HG03039 (cell line): ENCODE results near the gene SGMS2.

ENCODE experiments used
- ATAC-seq: cut with Tn5 transposase; IDR thresholded peaks from one replicate; pipeline ENCODE4 v1.9.1; 2021; ENCODE audit warnings: mild to moderate bottlenecking, moderate library complexity; ENCODE audit not compliant: unreplicated experiment

Gene SGMS2

DNA sequence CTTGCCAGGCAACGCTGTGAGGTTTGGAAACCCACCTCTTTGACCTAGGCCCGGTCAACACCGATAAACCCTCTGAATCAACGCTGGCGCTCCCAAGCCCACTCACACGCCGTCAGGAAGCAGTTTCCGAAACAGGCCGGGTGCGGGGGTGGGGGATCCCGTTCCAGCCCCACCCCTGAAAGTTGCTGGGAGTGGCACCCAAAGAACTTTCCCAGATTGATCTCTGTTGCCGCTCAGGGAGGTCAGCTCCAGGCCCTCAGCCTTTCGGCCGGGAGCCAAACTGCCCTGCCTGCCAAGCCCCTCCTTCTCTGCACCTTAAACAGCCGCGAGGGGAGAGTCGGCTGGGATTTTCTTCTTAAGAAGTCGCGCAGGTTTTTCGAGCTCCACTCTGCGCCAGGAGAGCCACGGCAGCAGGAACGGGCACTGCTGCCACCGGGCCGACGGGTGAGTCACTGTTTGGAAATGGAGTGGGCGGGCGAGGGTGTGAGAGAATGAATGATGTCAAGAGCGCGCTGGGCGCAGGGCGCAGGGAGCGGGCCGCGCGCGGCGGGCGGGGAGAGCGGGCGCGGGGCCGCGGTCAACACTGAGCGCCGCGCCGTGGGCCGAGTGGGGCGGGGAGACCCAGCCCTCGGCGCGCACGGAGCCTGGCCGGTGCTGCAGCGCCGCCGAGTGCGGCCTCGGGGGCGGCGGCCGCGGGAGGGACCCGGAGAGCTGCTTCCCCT lies at the start of gene SGMS2:
SGMS2 (plus strand) TSS at position 583 of the 722 bp plus-strand sequence. CDS start 70,622 bp downstream, outside the sequence.
- peak; percentile 57 for ATAC-seq

DNA sequence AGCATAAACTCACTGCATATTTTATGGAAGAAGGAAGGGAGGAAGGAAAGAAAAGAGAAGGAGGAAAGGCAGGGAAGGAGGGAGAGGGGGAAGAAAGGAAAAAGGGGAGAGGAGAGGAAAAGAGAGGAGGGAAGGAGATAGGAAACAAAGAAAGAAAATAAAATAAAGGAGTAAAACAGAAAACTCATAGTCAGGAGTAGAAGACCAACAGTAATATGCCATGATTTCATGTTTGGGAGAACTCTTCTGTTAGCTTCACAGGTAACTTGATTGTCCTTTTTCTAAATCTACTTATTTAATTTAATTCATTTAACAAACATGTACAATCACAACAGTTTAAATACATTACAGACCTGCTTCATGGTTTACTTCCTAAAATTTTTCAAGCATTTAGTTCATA lies 46.8 kb upstream of the SGMS2 start:
- no peak for ATAC-seq

DNA sequence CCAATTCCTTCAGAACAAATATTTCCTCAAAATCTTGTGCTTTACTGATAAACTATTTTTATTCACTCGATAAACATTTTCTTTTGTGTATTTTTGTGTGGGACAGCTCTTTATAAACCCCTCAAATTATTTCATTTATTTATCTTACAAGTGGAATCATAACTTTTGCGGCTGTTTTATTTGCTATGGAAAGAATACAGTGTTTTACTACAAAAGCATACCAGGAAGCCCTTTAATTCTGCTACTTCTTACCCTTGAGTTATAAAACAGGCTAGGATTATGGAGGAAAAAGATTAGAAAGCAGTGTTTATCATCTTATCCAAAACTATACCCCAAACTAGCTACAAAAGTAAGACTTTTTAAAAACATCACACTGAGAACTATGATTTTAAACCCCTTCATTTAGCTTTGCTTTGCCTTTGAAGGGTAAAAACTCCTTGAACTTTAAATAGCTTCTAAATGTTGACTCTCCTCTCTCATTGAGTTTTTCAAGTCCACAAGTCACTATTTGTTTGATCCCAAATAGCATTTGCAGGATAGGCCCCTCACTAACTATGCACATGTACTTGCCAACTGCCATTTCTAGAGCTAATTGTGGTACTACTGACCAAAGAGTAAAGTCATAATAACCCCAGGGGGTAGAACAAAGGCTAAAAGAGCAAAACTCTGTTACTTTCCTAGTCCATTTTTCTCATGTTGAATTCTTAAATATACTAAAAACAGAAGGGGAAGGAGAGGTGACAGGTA lies 45.8 kb upstream of the SGMS2 start:
- no peak for ATAC-seq

DNA sequence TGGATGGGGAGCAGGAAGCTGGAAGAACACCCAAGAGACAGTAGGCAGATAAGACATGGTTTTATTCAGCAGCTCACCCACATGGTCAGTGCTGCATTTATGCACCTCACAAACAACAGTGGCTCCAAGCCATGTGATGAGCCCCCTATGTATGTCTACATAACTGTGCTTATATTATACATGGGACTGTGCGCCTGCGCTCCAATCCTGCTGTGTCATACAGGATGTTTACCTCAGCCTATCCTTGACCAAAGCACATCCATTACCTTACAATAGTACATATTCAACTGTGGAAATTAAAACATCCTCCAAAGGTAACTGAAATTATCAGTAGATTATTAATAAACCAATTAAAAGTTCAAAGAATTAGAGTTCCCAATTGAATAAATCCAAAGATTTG lies 44.1 kb upstream of the SGMS2 start:
- no peak for ATAC-seq

DNA sequence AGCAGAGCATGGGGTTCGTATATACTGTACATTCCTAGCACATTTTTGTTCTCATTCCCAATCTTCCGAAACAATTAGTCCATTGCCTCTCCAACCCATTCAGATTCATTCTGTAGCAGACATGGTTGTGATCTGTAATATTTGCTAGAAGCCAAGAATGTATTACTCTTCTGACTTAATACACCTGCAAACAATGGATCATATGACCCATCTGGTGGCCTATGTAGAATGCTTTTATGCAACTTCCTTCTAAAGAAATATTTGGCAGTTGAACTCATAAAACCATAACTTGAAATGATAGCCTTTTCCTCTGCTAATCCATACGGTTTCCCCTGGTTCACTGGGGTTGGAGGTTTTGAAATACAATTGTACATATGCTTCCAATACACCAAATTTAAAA lies 32.8 kb upstream of the SGMS2 start:
- no peak for ATAC-seq

DNA sequence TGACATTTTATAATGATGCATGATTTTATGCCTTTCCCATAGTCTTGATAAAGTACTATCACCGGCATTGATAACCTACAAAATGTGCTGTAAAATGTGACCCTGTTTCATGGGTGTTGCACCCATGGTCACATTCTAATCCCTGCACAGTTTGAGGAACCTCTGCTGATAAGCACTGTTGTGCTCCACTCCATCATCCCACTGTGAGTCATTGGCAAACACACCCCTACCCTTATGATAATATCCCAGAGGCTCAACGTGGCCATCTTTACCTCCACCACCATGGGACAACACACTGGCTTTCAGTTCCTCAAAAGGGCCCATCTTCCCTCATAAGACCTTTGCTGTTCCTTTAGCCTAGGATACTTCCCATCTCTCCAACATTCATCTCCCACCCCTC lies 32.0 kb upstream of the SGMS2 start:
- ATAC-seq, result no peak

DNA sequence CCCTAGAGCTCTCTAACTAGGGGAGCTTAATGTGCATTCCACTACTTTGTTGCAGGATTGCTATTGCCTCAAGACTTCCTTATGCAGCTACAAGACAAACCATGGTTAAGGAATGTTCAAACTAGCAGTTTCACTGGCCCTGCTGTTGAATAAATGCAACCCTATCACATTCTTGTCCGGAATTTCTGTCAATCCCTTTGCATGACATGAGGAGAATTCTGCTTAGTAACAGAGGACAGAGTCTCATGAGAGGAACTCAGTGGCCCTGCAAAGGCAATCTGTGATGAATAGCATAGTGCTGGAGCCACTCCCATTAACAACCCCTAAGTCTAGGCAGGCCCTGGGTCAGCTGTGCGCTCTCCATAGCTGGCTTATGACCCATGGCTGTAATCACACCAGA lies 30.7 kb upstream of the SGMS2 start:
- ATAC-seq, result no peak

DNA sequence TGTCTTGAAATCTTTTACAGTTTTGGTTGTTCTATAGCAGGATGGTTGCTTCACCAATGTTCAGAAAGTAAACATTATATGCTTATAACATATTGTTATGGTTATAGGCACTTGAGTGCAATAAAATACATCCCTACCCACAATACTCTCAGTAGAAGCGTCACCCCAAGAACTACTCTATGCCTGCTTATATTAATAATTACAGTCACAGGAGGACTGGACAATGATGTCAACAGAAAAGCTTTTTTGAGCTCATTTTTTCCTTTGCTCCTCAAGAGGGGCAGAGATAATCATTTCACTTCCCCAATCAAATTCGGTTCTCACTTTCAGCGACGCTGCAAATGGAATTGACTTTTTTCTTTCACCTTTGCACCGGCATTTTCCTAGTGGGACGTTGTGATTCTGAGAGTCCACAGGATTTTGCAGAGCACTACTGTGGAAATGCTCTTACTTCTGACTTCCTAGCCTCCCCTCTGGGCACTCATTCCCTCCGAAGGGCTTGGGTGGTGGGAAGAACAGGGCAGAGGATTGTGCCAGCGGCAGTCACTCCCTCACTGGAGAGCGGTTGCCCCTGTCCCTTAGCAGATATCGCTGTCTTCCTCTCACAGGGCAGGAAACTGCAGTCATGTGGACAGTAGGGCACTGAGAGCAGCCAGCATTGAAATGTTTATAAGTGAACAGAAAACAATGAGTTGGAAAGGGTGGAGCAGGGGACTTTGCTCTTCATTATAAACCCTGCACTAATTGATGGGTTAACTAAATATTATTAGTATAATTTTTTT lies 24.9 kb upstream of the SGMS2 start:
- no peak for ATAC-seq

DNA sequence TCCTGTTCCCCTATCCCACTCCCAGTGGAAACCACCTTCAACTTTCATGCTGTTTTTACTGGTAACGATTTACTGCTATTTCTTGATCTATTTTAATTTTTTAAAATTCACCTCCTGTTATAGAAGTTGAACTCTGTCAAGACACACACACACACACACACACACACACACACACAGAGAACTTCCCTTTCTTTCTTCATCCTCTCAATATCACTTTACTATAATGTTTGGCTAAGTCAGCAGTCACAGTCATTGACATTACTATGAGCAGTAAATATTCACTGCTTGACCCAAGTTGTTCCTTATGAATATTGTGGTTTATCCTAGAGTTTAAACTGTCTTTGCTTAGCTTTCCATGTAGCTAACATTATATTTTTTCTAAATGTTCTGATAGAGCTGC lies 24.0 kb upstream of the SGMS2 start:
- ATAC-seq, result no peak

DNA sequence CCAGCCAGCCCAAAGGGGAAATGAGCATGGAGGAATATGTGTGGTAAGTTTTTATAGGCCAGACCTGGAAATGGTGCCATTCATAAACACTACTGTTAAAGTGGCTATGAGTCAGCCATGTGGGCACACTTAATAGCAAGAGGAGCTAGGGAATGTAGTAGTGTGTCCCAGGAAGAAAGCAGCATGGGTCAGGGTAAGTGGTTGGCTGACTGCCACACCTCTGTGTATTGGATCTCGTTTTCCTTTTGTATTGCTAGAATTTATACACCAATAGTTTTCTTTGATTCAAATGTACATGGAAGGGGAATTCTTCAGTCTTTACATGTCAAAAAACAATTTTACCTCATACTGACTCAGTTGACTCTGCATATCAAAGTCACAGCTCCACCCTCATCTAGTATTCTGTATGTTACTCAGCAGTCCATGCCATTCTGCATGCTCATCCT lies 22.9 kb upstream of the SGMS2 start:
- no peak for ATAC-seq

DNA sequence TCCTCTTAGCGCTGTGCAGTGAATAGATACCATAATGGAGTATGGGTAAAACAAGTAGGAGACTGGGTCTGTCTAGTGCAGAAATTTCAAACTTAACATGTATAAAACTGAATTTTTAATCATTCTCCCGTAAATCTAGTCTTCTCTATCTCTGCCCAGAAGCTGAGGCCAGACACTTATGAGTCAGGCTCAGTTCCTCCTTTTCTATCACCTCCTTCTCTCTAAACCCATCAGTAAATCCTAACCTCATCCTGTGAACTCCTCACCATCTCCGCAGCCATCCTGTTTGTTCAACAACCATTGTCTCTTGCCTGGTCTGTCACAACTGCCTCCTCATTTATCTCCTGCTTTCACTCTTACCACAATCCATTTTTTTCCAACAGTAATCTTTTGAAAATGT lies 19.8 kb upstream of the SGMS2 start:
- ATAC-seq, result no peak

DNA sequence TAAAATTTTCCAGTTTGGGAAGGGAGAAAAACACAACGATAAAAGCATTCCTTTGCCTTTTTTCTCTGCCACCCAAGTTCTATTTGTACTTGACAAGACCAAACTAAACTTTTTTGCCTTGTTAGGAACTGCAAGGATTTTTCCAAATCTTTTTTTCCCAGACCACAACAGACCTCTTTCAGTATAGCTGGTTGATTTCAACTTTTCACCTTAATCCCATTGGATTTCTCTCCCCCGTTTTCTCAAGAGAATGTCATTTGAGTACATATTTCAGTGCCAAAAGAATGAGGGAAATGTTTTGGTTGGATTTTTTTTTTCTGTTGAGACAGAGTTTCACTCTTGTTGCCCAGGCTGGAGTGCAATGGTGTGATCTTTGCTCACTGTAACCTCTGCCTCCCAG lies 18.5 kb upstream of the SGMS2 start:
- no peak for ATAC-seq

DNA sequence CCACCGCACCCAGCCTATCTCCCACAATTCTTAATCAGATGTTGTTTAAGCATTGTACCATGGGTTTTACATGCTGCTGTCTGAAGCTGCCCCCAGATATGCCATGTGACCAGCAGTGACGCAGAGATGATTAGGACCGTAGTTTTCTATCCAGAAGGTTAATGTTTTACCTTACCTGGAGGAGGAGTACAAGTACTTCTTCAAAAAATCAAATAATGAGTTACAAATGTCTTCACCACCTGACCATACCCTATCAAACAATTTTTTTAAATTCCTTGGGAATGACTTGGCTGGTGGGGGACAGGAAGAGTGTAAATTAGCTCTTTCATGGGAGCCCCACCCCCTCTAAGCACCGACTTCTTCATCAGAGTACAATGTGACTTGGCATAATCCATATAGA lies 16.2 kb upstream of the SGMS2 start:
- ATAC-seq, result no peak

DNA sequence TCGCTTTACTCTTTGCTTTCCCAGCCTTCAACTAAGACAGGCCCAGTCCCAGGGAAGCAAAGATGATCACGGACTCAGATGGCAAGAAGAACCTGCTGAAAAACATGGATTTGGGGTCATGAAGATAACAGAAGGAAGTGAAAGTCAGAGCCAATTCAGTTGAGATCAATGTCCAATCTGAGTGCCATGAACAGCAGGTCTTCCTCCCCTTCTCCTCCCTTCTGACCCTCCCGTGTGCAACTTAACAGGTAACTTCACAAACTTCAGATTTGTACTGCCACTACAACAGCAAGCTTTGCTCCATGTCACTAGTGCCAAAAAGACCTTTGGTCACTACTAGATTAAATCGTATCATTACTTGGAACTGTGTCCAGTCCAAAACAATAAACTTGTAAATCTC lies 15.5 kb upstream of the SGMS2 start:
- ATAC-seq, result no peak

DNA sequence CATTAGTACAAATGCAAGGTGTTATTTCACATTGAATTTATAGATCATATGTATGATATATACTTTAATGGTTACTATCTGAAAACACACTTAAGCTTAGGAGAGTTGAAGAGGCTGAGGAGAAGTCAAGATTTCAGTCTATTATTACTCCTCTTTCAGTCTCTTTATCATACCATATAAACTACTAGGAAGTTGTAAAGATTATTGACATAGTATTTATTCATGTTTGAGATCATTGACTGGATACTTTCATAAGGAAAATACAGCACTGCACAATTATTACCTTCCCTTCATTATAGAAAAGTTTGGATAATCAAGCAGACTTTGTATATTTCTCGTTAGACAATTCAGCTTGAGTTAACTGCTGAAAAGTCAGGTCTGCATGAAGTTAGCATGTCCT lies 10.0 kb upstream of the SGMS2 start:
- ATAC-seq, result no peak

DNA sequence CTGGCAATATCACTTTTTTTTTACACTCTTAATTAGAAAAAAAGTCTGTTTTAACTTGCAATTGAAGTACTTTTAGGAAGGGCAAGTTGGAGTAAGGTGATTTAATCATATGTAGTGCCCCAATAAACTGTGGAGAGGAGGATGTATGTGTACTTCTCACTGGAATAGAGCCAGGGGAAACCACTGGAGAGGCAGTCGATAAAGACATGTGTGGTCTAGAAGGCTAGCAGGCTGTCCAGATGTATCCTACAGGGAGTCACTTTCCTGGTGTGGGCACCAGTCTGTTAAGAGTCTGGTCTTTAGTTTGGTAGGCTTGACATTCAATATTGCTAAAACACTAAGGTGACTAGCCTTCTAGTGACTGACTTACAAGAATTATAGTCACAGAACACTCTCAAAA lies 9.6 kb upstream of the SGMS2 start:
- ATAC-seq, result no peak

DNA sequence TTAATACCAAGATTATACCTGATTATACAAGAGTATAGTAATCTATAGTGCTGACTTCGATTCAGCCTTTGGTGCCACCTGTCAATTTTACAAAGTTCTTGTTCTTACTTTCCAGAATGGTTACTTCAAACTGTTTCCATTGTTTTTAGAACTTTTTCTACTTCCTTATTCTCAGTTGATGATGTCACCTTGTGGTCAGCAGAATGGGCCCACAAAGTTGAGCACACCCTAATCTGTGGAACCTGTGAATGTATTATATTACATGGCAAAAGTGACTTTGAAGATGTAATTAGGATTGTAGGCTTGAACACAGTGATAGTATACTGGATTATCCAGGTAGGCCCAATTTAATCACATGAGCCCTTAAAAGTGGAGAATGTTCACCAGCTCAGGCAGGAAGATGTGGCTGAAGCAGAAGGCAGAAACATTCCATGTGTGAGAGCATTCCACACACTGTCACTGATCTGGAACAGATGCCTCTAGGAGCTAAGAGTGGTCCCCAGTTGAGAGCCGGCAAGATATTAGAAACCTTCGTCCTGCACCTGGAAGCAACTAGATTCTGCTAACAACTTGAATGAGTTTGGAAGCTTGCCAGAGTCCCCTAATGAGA lies 6.3 kb upstream of the SGMS2 start:
- ATAC-seq, result no peak

DNA sequence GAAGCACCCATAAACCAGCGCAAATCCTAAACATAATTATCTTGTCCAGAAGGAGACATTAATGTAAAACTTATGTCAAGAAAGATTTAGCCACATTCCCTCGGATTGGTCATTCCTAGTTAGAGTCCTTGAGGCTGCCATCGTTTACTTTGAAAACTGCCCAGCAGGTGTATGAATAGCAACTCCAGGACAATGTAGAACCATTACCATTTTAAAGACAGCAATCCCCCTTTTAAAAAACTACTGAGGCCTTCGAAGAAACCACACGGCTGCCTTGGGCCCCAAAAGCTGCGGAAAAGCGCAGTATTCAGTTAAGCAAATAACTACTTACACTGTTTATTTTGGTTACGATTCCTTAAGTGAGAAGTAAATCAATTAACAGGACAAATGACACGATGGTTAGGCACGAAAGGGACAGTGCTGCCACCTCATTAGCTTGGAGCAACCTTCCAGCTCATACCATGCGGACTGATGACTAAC lies 822 bp upstream of the SGMS2 start:
- ATAC-seq, result no peak

DNA sequence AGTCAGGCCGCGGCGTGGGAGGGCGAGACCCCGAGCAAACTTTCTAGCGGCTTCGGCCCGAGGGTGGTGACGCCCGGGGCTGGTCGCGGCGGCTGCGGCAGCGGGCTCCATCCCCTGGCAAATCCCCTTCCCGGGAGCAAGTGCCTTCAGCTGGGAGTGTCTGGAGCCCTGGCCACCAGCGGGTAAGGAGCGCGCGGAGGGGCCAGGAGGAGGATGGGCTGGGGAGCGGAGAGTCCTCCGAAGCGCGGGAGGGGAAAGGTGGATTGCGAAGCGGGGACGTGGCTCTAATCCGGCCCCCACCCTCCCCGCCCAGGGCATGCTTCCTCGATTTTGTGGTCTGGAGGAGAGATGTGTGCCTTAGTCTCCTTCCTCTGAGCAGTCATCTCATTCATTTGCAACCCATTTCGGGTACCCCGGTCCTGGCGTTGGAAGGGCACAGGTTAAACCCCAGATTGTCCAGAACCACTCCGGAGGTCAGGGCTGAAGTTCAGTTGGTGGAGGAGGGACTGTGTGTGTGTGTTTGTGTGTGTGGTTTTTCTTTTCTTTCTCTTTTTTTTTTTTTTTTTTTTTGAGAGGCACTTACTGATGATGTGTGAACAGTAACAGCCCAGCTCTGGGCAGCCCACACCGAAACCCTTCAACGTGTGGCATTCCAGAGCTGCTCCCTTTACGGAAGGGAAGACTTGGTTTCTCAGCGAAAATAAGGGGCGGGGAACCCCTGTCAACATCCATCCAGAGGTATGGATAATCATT lies 516 bp downstream of the SGMS2 start:
- peak; percentile 27 for ATAC-seq

DNA sequence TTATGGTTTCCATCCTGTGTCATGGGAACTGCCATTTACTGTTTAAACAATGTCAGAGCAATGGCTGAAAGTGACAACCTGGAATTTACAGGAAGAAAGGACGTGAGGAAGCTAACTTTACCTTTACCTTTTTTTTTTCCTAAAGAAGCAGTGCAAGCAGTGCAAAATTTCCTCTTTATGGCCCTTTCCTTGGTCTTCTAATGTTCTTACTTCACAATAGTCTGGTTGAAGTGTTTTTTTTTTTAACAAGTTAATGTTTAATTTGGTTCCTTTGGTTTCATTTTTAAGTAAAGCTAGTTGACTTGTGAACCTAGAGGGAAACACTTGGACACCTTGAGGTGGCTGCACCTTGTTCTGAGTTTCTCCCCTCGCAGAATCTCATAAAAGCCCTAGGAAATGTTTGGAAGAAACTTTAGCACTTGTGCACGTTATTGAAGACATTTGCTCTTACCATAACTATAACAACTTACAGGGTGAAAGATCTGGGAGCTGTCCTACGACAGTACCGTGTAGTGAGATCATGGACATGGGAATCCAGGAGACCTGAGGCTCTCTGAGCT lies 1.8 kb downstream of the SGMS2 start:
- no peak for ATAC-seq
